ENCODE results near the gene MSANTD1.

MSANTD1 gene

DNA sequence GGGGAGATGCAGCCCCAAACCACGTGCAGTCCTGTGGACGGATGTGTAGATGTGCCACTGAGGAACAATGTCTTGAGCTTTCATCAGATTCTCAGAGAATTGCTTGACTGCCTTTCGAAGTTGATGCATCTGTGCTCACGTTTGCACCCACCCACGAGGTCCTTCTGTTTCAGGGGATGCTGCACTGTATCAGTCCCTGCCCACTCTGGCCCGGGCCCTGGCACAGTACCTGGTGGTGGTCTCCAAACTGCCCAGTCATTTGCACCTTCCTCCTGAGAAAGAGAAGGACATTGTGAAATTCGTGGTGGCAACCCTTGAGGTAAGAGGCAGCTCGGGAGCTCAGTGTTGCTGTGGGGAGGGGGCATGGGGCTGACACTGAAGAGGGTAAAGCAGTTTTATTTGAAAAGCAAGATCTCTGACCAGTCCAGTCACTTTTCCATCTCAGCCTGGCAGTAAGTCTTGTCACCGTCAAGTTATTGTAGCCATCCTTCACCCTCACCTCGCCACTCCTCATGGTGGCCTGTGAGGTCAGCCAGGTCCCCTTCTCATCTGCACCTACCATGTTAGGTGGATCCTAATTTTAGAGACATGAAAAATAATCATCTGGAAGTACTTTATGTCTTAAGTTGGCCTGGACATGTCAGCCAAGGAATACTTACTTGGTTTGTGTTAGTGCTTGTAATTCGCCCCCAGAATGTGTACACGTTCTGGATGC is 36.4 kb upstream of the MSANTD1 start:
- no peak overlapping the region for H3K27ac ChIP-seq
- TF ChIP-seq, protein P1, sequence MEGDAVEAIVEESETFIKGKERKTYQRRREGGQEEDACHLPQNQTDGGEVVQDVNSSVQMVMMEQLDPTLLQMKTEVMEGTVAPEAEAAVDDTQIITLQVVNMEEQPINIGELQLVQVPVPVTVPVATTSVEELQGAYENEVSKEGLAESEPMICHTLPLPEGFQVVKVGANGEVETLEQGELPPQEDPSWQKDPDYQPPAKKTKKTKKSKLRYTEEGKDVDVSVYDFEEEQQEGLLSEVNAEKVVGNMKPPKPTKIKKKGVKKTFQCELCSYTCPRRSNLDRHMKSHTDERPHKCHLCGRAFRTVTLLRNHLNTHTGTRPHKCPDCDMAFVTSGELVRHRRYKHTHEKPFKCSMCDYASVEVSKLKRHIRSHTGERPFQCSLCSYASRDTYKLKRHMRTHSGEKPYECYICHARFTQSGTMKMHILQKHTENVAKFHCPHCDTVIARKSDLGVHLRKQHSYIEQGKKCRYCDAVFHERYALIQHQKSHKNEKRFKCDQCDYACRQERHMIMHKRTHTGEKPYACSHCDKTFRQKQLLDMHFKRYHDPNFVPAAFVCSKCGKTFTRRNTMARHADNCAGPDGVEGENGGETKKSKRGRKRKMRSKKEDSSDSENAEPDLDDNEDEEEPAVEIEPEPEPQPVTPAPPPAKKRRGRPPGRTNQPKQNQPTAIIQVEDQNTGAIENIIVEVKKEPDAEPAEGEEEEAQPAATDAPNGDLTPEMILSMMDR (conservative IDR thresholded peaks at IDR 0.05) = no peak

DNA sequence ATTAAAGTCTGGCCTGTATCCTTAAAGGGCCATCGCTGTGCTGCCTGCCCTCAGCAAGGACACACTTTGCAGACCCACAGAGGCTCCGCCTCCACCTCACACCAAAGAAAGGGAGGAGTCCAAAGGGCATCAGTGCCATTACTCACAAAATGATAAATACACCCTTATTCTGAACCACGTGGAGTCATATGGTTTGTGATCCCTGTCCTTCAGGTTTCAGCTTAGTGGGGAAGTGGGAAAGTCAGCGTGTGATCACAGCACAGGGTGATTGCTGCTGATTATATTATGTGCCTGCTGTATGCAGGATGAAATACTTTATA is 35.9 kb upstream of the MSANTD1 start:
- TF ChIP-seq, protein P1 (conservative IDR thresholded peaks at IDR 0.05) = no peak
- H3K27ac ChIP-seq = no peak overlapping the region

DNA sequence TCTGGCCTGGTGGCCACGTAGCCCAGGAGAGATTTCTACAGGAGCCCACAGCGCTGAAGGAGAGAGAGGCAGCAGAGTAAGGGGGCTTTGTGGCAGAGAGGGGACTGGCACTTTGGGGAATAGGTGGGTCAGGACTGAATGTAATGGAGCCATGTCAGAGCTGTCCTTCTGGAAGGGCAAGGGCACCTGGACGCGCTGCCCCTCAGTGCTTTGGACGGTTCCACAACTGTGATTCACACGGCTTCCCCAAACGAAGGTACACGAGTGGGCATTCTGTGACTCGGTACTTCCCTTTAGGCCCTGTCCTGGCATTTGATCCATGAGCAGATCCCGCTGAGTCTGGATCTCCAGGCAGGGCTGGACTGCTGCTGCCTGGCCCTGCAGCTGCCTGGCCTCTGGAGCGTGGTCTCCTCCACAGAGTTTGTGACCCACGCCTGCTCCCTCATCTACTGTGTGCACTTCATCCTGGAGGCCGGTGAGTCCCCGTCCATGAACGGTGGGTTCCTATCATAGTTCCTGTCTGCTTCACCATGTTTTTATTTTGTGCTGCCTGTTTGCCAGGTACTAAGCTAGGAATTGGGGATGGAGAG is 35.2 kb upstream of the MSANTD1 start:
- TF ChIP-seq, protein P1 (conservative IDR thresholded peaks at IDR 0.05) = no peak

DNA sequence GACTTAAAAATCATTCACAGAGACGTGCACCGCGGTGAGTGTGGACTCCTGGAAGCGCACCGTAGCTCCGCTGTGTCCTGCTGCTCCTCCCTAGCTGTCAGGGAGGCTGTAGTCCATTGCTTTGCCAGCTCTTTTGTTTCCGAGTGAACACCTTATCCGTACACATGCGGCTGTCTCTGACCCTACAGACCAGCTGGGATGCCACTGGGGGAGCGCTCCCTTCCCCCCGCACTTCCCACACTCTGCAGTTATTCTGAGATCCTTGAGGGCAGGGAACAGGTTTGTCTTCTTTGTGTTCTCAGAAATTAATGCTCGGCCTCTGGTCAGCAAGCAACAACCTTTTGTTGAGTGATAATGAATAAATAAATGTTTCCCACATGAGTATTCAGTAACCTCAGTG is 33.7 kb upstream of the MSANTD1 start:
- no peak overlapping the region for H3K27ac ChIP-seq

More for the DNA sequence above, 35.2 kb upstream of the MSANTD1 start:
- H3K27ac ChIP-seq = no peak overlapping the region

DNA sequence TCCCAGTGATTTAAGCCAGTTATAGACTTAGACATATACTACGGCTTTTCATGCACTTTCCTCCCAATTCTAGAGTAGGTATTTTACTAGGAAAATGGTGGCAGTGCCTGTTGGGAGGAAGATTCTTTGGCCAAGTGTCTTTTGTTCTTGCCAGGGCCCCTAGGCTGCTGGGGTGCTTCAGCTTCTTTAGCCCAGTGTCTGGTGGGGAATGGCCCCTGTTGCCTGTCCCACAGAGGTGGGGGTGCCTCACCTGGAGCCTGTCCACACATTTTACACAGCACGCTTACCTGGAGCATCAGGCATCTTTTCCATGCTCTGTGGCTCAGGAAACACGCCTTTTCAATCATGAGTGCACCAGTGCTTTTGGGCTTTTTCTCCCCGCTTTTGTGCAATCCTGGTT is 33.2 kb upstream of the MSANTD1 start:
- H3K27ac ChIP-seq = no peak overlapping the region
- TF ChIP-seq, protein P1 (conservative IDR thresholded peaks at IDR 0.05) = no peak

More for the DNA sequence above, 33.7 kb upstream of the MSANTD1 start:
- TF ChIP-seq, protein P1 (conservative IDR thresholded peaks at IDR 0.05) = no peak

DNA sequence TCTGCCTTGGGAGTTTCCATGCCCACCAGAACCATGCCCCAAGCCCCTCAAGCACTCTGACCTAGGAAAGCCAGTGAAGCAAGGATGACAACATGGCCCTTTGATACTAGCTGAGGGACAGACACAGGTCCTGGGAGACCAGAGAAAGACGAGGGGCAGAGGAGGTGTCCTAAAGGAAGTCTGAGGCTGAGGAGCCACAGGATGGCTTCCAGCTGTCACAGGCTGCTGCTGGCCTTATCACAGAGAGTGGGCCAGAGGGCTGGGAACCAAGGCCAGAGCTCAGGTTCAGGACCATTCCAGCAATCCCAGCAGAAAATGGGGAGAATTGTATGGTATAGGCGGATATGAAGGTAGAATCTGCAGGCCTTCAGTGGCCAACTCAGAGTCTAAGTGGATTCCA is 31.7 kb upstream of the MSANTD1 start:
- TF ChIP-seq, protein P1 (conservative IDR thresholded peaks at IDR 0.05) = no peak
- H3K27ac ChIP-seq = no peak overlapping the region

DNA sequence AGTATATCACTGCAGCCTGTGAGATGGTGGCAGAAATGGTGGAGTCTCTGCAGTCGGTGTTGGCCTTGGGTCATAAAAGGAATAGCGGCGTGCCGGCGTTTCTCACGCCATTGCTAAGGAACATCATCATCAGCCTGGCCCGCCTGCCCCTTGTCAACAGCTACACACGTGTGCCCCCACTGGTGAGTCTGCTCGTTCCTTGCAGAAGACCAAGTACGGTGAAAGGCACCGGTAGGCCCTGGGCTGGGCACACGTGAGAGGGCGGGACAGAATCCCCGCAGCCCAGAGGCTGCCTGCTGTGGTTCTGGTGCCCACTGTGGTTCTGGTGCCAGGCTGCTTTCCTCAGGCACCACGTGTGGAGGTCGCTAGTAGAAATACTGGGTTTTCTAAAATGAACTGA is 31.2 kb upstream of the MSANTD1 start:
- no peak overlapping the region for H3K27ac ChIP-seq
- TF ChIP-seq, protein P1 (conservative IDR thresholded peaks at IDR 0.05) = no peak
